Activated T-cell treated with anti-CD3 and anti-CD28 coated beads for 1 hour (primary cell): Measurements from ENCODE around the gene KAT6B.

Experiments used
- DNase-seq: peaks from one replicate; pipeline ENCODE4 v3.0.0-alpha.2; 2020; ENCODE audit warnings: low read depth

KAT6B gene

GRCh38 chr10:75068523-75068922 is 242.1 kb downstream of the KAT6B start:
- no peak for DNase-seq

DNA sequence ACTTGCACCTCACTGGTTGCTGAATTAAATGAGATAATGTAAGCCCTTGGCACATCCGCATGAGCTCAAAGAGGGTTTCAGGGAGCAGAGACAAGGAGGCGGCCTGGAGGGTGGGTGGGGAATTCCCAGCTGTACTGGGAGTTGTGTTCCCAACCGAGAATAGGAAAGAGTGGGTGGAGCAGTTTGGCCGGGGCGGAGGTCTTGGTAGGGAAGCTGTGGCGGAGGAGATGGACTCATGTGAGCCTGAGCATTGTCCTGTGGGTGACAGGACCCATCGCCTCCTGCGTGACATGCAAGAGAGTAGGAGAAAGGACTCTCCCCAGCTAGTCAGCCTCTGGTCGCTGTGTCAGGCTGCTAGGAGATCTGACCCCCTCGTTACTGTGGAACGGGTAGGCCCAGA is 244.1 kb downstream of the KAT6B start:
- DNase-seq: no peak

DNA sequence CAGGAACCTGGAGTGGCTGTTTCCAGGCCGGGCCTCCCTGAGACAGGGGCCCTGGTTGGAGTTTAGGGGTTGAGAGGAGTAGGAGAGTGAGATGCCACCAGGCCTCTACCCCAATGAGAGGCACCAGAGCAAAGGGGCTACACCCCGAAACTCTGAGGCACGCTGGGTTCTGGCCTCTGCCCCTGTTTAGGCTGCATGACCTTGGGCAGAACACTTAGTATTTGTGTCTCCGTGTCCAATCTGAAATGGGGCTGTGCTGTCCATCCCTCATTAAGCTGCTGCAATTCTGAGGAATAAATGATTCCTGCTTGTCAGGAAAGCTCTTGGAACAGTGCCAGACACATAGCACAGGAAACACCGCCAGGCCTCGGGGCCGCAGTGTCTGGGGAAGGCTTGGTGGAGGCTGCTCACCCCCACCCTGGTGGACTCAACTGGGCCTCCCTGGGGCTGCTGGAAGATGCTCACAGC is 244.6 kb downstream of the KAT6B start:
- DNase-seq: no peak

DNA sequence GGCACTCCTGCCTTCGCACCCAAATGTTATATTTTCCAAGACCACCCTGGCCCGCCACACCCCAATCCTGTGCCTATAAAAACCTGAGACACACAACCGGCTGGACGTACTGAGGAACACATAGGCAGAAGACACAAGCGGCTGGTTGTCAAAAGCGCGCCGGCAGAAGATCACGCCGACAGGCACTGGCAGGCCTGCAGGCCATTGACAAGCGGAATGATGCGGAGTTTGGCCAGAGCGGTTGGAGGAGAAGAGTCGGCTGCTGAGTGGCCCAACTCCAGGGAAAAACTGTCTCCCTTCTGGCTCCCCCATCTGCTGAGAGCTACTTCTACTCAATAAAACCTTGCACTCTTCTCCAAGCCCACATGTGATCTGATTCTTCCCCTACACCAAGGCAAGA is 245.4 kb downstream of the KAT6B start:
- DNase-seq: no peak

- DNase-seq: no peak
Observed at GRCh38 chr10:75072727-75073126, 246.3 kb downstream of the KAT6B start.

DNA sequence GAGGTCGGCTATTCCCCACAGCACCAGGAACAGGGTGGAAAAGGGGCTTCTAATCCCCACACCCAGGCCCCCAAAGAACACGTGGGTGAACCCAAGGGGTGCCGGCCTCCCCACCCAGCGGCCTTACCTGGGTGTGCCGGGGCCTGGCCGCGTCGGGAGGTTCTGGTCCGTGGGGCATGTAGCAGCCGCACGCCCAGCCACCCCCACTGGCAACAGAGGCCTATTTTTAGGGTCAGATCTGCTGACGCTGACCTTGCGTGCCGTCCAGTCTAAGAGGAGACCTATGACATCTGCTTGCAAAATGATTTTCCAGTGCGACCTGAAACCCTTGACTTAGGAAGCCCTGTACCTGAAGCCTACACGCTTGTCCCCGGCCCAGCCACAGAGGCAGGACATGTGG is 247.0 kb downstream of the KAT6B start:
- DNase-seq: no peak

- no peak for DNase-seq
Observed at GRCh38 chr10:75074711-75075445, 248.5 kb downstream of the KAT6B start.

GRCh38 chr10:75076348-75076747 is 249.9 kb downstream of the KAT6B start:
- no peak for DNase-seq

- no peak for DNase-seq
Observed at GRCh38 chr10:75079436-75080083, 253.2 kb downstream of the KAT6B start.

GRCh38 chr10:75080554-75080953 is 254.2 kb downstream of the KAT6B start:
- DNase-seq: no peak

DNA sequence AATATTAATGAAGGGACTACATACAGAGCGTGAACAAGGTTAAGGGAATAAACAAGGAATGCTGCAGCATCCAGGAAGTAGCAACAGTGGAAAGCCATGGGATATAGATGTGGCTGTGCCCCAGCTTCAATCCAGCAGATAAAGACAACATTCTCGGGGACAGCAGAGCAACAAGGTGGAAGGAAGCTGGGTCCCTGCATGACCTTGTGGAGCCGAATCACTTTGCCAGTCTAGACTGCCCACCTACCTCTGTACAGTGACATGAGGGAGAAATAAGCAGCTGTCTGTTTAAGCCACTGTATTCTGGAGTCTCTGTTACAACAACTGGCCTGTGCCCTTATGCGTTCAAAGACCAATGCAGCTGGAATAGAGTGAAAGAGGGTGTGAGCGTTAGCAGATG is 255.0 kb downstream of the KAT6B start:
- no peak for DNase-seq
